GM12865 (cell line): Measurements from ENCODE around the gene HSPB9.
A peak's percentile ranks its signal among the peaks of the same experiment; 100 is the strongest.

Source experiments
- DNase-seq: peaks from one replicate; pipeline ENCODE4 v3.0.0; 2010; ENCODE audit warnings: low read depth
- H3K4me3 ChIP-seq: 2 replicates; pipeline ENCODE4 v1.5.1; 2011; ENCODE audit warnings: mild to moderate bottlenecking, low read depth, low read length, control low read depth
- CTCF ChIP-seq: IDR thresholded peaks from 2 replicates; pipeline ENCODE4 v1.5.1; 2011; ENCODE audit warnings: low read length, control low read depth, low read depth, inconsistent platforms; ENCODE audit not compliant: insufficient read depth; ENCODE audit errors: missing control alignments

Gene HSPB9

GRCh38 chr17:42094375-42095069, 28.1 kb upstream of the HSPB9 start:
- no peak for TF ChIP-seq CTCF
- no peak for DNase-seq
- H3K4me3 ChIP-seq: no peak overlapping the region

GRCh38 chr17:42096360-42097111, 26.1 kb upstream of the HSPB9 start:
- H3K4me3 ChIP-seq: no peak overlapping the region
- no peak for DNase-seq
- TF ChIP-seq CTCF: no peak

- no peak for TF ChIP-seq CTCF
- no peak for DNase-seq
- H3K4me3 ChIP-seq: no peak within 1 kb of the TSS; the same call in 1 of the 2 replicates
These were observed 24.6 kb upstream of the HSPB9 start, which contains the start of gene ZNF385C for GRCh38 chr17:42097691-42098631. TSS of gene ZNF385C (minus strand) at chr17:42098473. CDS start at chr17:42063056, 35,417 bp downstream.

- no peak for TF ChIP-seq CTCF
- no peak overlapping the region for H3K4me3 ChIP-seq
- DNase-seq: no peak
These were observed 23.7 kb upstream of the HSPB9 start for GRCh38 chr17:42098730-42099399.

- H3K4me3 ChIP-seq: no peak overlapping the region
- TF ChIP-seq CTCF: peak; percentile 93
These were observed 20.9 kb upstream of the HSPB9 start for GRCh38 chr17:42101513-42102292.

More at GRCh38 chr17:42101513-42102292, 20.9 kb upstream of the HSPB9 start:
- peak; percentile 76 for DNase-seq
